ENCODE results near the gene TMED9. TPM values are rescaled to one million over a fixed set of nuclear protein-coding genes. Genes with fewer than 3 reads are reported as not detected.

TMED9 gene
- total and polyA plus RNA-seq, 4 donors = 53.6 to 147 (median 101) TPM

GRCh38 chr5:177595026-177595585 lies 3.1 kb downstream of the TMED9 start:
- DNase-seq (ENCODE audit: low read depth in 4 of 6, low spot score in 6 of 6) = no peak
- no peak overlapping the region for H3K27ac ChIP-seq (ENCODE audit: low read depth, low read length)
- 95% methylated on average over 8 of the region's 8 CpGs for WGBS (ENCODE audit: insufficient coverage)
- H3K4me1 ChIP-seq (ENCODE audit: control insufficient read depth, insufficient read depth, low read length) = peaks cover 22% of the 10 kb centered on the region
- H3K9me3 ChIP-seq (ENCODE audit: control insufficient read depth, insufficient read depth, low read length) = no peaks in the 10 kb centered on the region
- no peak overlapping the region for H3K4me3 ChIP-seq (ENCODE audit: low read depth, low read length)
- peaks cover 37% of the 10 kb centered on the region for H3K36me3 ChIP-seq (ENCODE audit: control insufficient read depth, insufficient read depth, low read length)
- peaks cover 6% of the 10 kb centered on the region for H3K27me3 ChIP-seq (ENCODE audit: control insufficient read depth, insufficient read depth, low read length)

GRCh38 chr5:177595991-177596774 lies 4.2 kb downstream of the TMED9 start:
- H3K27me3 ChIP-seq (ENCODE audit: control insufficient read depth, insufficient read depth, low read length) = no peaks in the 10 kb centered on the region
- H3K9me3 ChIP-seq (ENCODE audit: control insufficient read depth, insufficient read depth, low read length) = no peaks in the 10 kb centered on the region
- DNase-seq (ENCODE audit: low read depth in 4 of 6, low spot score in 6 of 6) = no peak
- no peak overlapping the region for H3K27ac ChIP-seq (ENCODE audit: low read depth, low read length)
- peaks cover 37% of the 10 kb centered on the region for H3K36me3 ChIP-seq (ENCODE audit: control insufficient read depth, insufficient read depth, low read length)
- no peak overlapping the region for H3K4me3 ChIP-seq (ENCODE audit: low read depth, low read length)
- H3K4me1 ChIP-seq (ENCODE audit: control insufficient read depth, insufficient read depth, low read length) = peaks cover 32% of the 10 kb centered on the region
- WGBS (ENCODE audit: insufficient coverage) = 83% methylated on average over 2 of the region's 2 CpGs

GRCh38 chr5:177596775-177597238 lies 4.8 kb downstream of the TMED9 start:
- peaks cover 38% of the 10 kb centered on the region for H3K4me1 ChIP-seq (ENCODE audit: control insufficient read depth, insufficient read depth, low read length)
- DNase-seq (ENCODE audit: low read depth in 4 of 6, low spot score in 6 of 6) = no peak
- WGBS (ENCODE audit: insufficient coverage) = no CpG with 5 or more reads among the region's 2 CpGs
- no peaks in the 10 kb centered on the region for H3K9me3 ChIP-seq (ENCODE audit: control insufficient read depth, insufficient read depth, low read length)
- H3K36me3 ChIP-seq (ENCODE audit: control insufficient read depth, insufficient read depth, low read length) = peaks cover 37% of the 10 kb centered on the region
- H3K27ac ChIP-seq (ENCODE audit: low read depth, low read length) = no peak overlapping the region
- no peaks in the 10 kb centered on the region for H3K27me3 ChIP-seq (ENCODE audit: control insufficient read depth, insufficient read depth, low read length)
- H3K4me3 ChIP-seq (ENCODE audit: low read depth, low read length) = no peak overlapping the region

GRCh38 chr5:177598477-177598876 lies 6.5 kb downstream of the TMED9 start:
- H3K27me3 ChIP-seq (ENCODE audit: control insufficient read depth, insufficient read depth, low read length) = no peaks in the 10 kb centered on the region
- H3K36me3 ChIP-seq (ENCODE audit: control insufficient read depth, insufficient read depth, low read length) = peaks cover 44% of the 10 kb centered on the region
- DNase-seq (ENCODE audit: low read depth in 4 of 6, low spot score in 6 of 6) = no peak
- no peak overlapping the region for H3K4me3 ChIP-seq (ENCODE audit: low read depth, low read length)
- 56% methylated on average over 2 of the region's 5 CpGs for WGBS (ENCODE audit: insufficient coverage)
- peaks cover 32% of the 10 kb centered on the region for H3K4me1 ChIP-seq (ENCODE audit: control insufficient read depth, insufficient read depth, low read length)
- H3K27ac ChIP-seq (ENCODE audit: low read depth, low read length) = no peak overlapping the region
- no peaks in the 10 kb centered on the region for H3K9me3 ChIP-seq (ENCODE audit: control insufficient read depth, insufficient read depth, low read length)

- H3K4me1 ChIP-seq (ENCODE audit: control insufficient read depth, insufficient read depth, low read length) = peaks cover 30% of the 10 kb centered on the region
- peak within 1 kb of the TSS; percentile 68 for H3K4me3 ChIP-seq (ENCODE audit: low read depth, low read length)
- peak within 1 kb of the TSS; percentile 52 for H3K27ac ChIP-seq (ENCODE audit: low read depth, low read length)
- peak; percentile 54 to 95 (median 73) for DNase-seq (ENCODE audit: low read depth in 4 of 6, low spot score in 6 of 6)
- no peaks in the 10 kb centered on the region for H3K27me3 ChIP-seq (ENCODE audit: control insufficient read depth, insufficient read depth, low read length)
- under 1% methylated on average over 85 of the region's 86 CpGs for WGBS (ENCODE audit: insufficient coverage)
- peaks cover 44% of the 10 kb centered on the region for H3K36me3 ChIP-seq (ENCODE audit: control insufficient read depth, insufficient read depth, low read length)
- H3K9me3 ChIP-seq (ENCODE audit: control insufficient read depth, insufficient read depth, low read length) = no peaks in the 10 kb centered on the region
Observed at GRCh38 chr5:177599731-177600507, 7.9 kb downstream of the TMED9 start, which contains the start of gene B4GALT7. Gene B4GALT7, plus strand, starts transcription at chr5:177600132. Its CDS starts 79 bp downstream, at chr5:177600211.

GRCh38 chr5:177600508-177601018 lies 8.6 kb downstream of the TMED9 start:
- H3K36me3 ChIP-seq (ENCODE audit: control insufficient read depth, insufficient read depth, low read length) = peaks cover 44% of the 10 kb centered on the region
- peak overlapping the region; percentile 52 for H3K27ac ChIP-seq (ENCODE audit: low read depth, low read length)
- peak in 1 of 6 donors; percentile 54 for DNase-seq (ENCODE audit: low read depth in 4 of 6, low spot score in 6 of 6)
- no peaks in the 10 kb centered on the region for H3K9me3 ChIP-seq (ENCODE audit: control insufficient read depth, insufficient read depth, low read length)
- H3K4me1 ChIP-seq (ENCODE audit: control insufficient read depth, insufficient read depth, low read length) = peaks cover 30% of the 10 kb centered on the region
- WGBS (ENCODE audit: insufficient coverage) = 6% methylated on average over 12 of the region's 16 CpGs
- peak overlapping the region; percentile 68 for H3K4me3 ChIP-seq (ENCODE audit: low read depth, low read length)
- H3K27me3 ChIP-seq (ENCODE audit: control insufficient read depth, insufficient read depth, low read length) = no peaks in the 10 kb centered on the region

- Histone ChIP-seq H3K4me1 (ENCODE audit: control insufficient read depth, insufficient read depth, low read length) (peaks cover 30% of the 10 kb centered on the region), H3K27ac (ENCODE audit: low read depth, low read length) (no peak overlapping the region), H3K9me3 (ENCODE audit: control insufficient read depth, insufficient read depth, low read length) (no peaks in the 10 kb centered on the region), H3K36me3 (ENCODE audit: control insufficient read depth, insufficient read depth, low read length) (peaks cover 43% of the 10 kb centered on the region), H3K4me3 (ENCODE audit: low read depth, low read length) (peak overlapping the region; percentile 68), H3K27me3 (ENCODE audit: control insufficient read depth, insufficient read depth, low read length) (no peaks in the 10 kb centered on the region)
- 90% methylated on average over 9 of the region's 11 CpGs for WGBS (ENCODE audit: insufficient coverage)
- DNase-seq (ENCODE audit: low read depth in 4 of 6, low spot score in 6 of 6) = no peak
Observed at GRCh38 chr5:177601126-177601525, 9.1 kb downstream of the TMED9 start.

- Histone ChIP-seq H3K9me3 (ENCODE audit: control insufficient read depth, insufficient read depth, low read length) (no peaks in the 10 kb centered on the region), H3K4me3 (ENCODE audit: low read depth, low read length) (no peak overlapping the region), H3K27ac (ENCODE audit: low read depth, low read length) (no peak overlapping the region), H3K27me3 (ENCODE audit: control insufficient read depth, insufficient read depth, low read length) (no peaks in the 10 kb centered on the region), H3K36me3 (ENCODE audit: control insufficient read depth, insufficient read depth, low read length) (peaks cover 42% of the 10 kb centered on the region), H3K4me1 (ENCODE audit: control insufficient read depth, insufficient read depth, low read length) (peaks cover 32% of the 10 kb centered on the region)
- 82% methylated on average over 9 of the region's 13 CpGs for WGBS (ENCODE audit: insufficient coverage)
- DNase-seq (ENCODE audit: low read depth in 4 of 6, low spot score in 6 of 6) = no peak
Observed at GRCh38 chr5:177601577-177602457, 9.8 kb downstream of the TMED9 start.

- WGBS (ENCODE audit: insufficient coverage) = 87% methylated on average over 4 of the region's 4 CpGs
- H3K4me1 ChIP-seq (ENCODE audit: control insufficient read depth, insufficient read depth, low read length) = peaks cover 38% of the 10 kb centered on the region
- no peaks in the 10 kb centered on the region for H3K27me3 ChIP-seq (ENCODE audit: control insufficient read depth, insufficient read depth, low read length)
- DNase-seq (ENCODE audit: low read depth in 4 of 6, low spot score in 6 of 6) = no peak
- peaks cover 45% of the 10 kb centered on the region for H3K36me3 ChIP-seq (ENCODE audit: control insufficient read depth, insufficient read depth, low read length)
- no peaks in the 10 kb centered on the region for H3K9me3 ChIP-seq (ENCODE audit: control insufficient read depth, insufficient read depth, low read length)
- H3K4me3 ChIP-seq (ENCODE audit: low read depth, low read length) = no peak overlapping the region
- no peak overlapping the region for H3K27ac ChIP-seq (ENCODE audit: low read depth, low read length)
Observed at GRCh38 chr5:177602458-177602830, 10.4 kb downstream of the TMED9 start.

Measured in spinal cord (tissue), 10 donors.